A549 treated with RU486 at 1 μM for 4 hours (cell line): ENCODE results near the gene ST6GALNAC2. TPM values are rescaled to one million over a fixed set of nuclear protein-coding genes. Genes with fewer than 3 reads are reported as not detected.

Source experiments
- total RNA-seq: library from RNA; stranded (reverse); fragments of 200-300 nt; extraction: Qiagen RNA extraction; gene quantifications from 5 replicates; pipeline ENCODE4 v1.2.3, GENCODE V29; 2022; ENCODE audit warnings: low read depth

ST6GALNAC2 gene
- 0.28 to 0.70 TPM (median 0.33 TPM) in 4 of 5 replicates, not detected in the other for total RNA-seq

GRCh38 chr17:76585649-76586593 is at the start of gene ST6GALNAC2:
Gene ST6GALNAC2, minus strand, starts transcription at chr17:76585860. Its CDS starts 52 bp downstream, at chr17:76585808.

GRCh38 chr17:76539631-76540271 is 45.9 kb downstream of the ST6GALNAC2 start, which contains the start of gene PRCD:
Gene PRCD, plus strand, starts transcription at chr17:76540044. Its CDS starts 98 bp downstream, at chr17:76540142.

GRCh38 chr17:76537578-76538280 is 47.9 kb downstream of the ST6GALNAC2 start, which contains the start of gene CYGB:
Gene CYGB, minus strand, starts transcription at chr17:76537709. Its CDS starts 167 bp downstream, at chr17:76537542.

Other genes with a start within 250 kb of the ST6GALNAC2 start
- gene PRPSAP1, start 231.9 kb downstream of the ST6GALNAC2 start, total RNA-seq, result 53.8 to 71.5 TPM (median 61.9 TPM) in 5 replicates
- gene SPHK1, start 201.3 kb downstream of the ST6GALNAC2 start, total RNA-seq, result 42.5 to 70.8 TPM (median 55.3 TPM) in 5 replicates
- 27.5 to 34.5 TPM (median 34.0 TPM) in 5 replicates for gene UBE2O, start 132.7 kb downstream of the ST6GALNAC2 start, total RNA-seq
- 0.38 to 0.74 TPM (median 0.57 TPM) in 4 of 5 replicates, not detected in the other for gene AANAT, start 118.3 kb downstream of the ST6GALNAC2 start, total RNA-seq
- 50.2 to 69.1 TPM (median 61.3 TPM) in 5 replicates for gene RHBDF2, start 84.4 kb downstream of the ST6GALNAC2 start, total RNA-seq
- gene CYGB, start 48.2 kb downstream of the ST6GALNAC2 start, total RNA-seq, result 0.73 to 1.4 TPM (median 1.1 TPM) in 5 replicates
- gene PRCD, start 45.8 kb downstream of the ST6GALNAC2 start, total RNA-seq, result not detected in 5 replicates
- gene ST6GALNAC1, start 57.9 kb upstream of the ST6GALNAC2 start, total RNA-seq, result 0.07 to 0.81 TPM (median 0.46 TPM) in 3 of 5 replicates, not detected in the others
- gene MXRA7, start 125.1 kb upstream of the ST6GALNAC2 start, total RNA-seq, result 60.2 to 76.7 TPM (median 63.6 TPM) in 5 replicates
- 66.9 to 80.7 TPM (median 72.6 TPM) in 5 replicates for gene JMJD6, start 140.7 kb upstream of the ST6GALNAC2 start, total RNA-seq
- gene METTL23, start 141.0 kb upstream of the ST6GALNAC2 start, total RNA-seq, result 51.1 to 63.5 TPM (median 59.8 TPM) in 5 replicates
- gene SRSF2, start 151.5 kb upstream of the ST6GALNAC2 start, total RNA-seq, result 380 to 475 TPM (median 459 TPM) in 5 replicates
- 19.7 to 23.5 TPM (median 22.5 TPM) in 5 replicates for gene MFSD11, start 152.3 kb upstream of the ST6GALNAC2 start, total RNA-seq